SU-DHL-6 (cell line): ENCODE results near the gene RGL1.

Experiments used
- H2AFZ ChIP-seq: fragments of 200-600 bp; sonication (generic); 2 replicates; pipeline ENCODE4 v1.6.1; 2014; ENCODE audit warnings: low read depth, mild to moderate bottlenecking, moderate library complexity, mixed read lengths, antibody characterized with exemption, low read length; ENCODE audit not compliant: severe bottlenecking
- H3F3A ChIP-seq: fragments of 200-600 bp; shearing (Covaris generic); 2 replicates; pipeline ENCODE4 v1.6.0; 2016; ENCODE audit warnings: antibody characterized with exemption, mild to moderate bottlenecking; ENCODE audit not compliant: insufficient read depth
- H3K27ac ChIP-seq: fragments of 200-600 bp; sonication (generic); 2 replicates; pipeline ENCODE4 v1.5.1; 2016; ENCODE audit warnings: low read depth, mild to moderate bottlenecking, low read length, moderate library complexity, mixed read lengths
- H3K27me3 ChIP-seq: fragments of 200-600 bp; sonication (generic), shearing (Covaris generic); 2 replicates; pipeline ENCODE4 v1.6.0; 2014; ENCODE audit warnings: mild to moderate bottlenecking, low read length
- H3K36me3 ChIP-seq: fragments of 200-600 bp; sonication (generic); 2 replicates; pipeline ENCODE4 v1.6.1; 2014; ENCODE audit warnings: mild to moderate bottlenecking, low read length, mixed read lengths
- H3K4me2 ChIP-seq: fragments of 300-600, 200-600 bp; shearing (Covaris generic), sonication (generic); 2 replicates; pipeline ENCODE4 v1.6.0; 2014; ENCODE audit warnings: low read length, low read depth, mild to moderate bottlenecking; ENCODE audit not compliant: poor library complexity, severe bottlenecking
- H3K4me3 ChIP-seq: fragments of 200-600 bp; sonication (generic); 2 replicates; pipeline ENCODE4 v1.5.1; 2014; ENCODE audit warnings: antibody characterized with exemption, low read length, mild to moderate bottlenecking, mixed read lengths; ENCODE audit not compliant: insufficient read depth, poor library complexity, severe bottlenecking
- H3K79me2 ChIP-seq: fragments of 200-600 bp; sonication (generic); 2 replicates; pipeline ENCODE4 v1.6.1; 2014; ENCODE audit warnings: mild to moderate bottlenecking, low read length, moderate library complexity; ENCODE audit not compliant: insufficient read depth
- H3K9ac ChIP-seq: fragments of 200-600 bp; sonication (generic); 2 replicates; pipeline ENCODE4 v1.7.0; 2014; ENCODE audit warnings: mild to moderate bottlenecking, low read length
- H3K9me2 ChIP-seq: fragments of 200-600 bp; sonication (generic); replicated peaks from 2 replicates; pipeline ENCODE4 v1.6.1; 2014; ENCODE audit warnings: low read length; ENCODE audit not compliant: insufficient read depth
- H3K9me3 ChIP-seq: fragments of 200-600 bp; sonication (generic); 2 replicates; pipeline ENCODE4 v1.6.1; 2014; ENCODE audit warnings: low read length, mixed read lengths; ENCODE audit not compliant: insufficient read depth
- H4K20me1 ChIP-seq: fragments of 200-600 bp; sonication (generic); 2 replicates; pipeline ENCODE4 v1.6.1; 2014; ENCODE audit warnings: low read depth, mild to moderate bottlenecking, antibody characterized with exemption, low read length, moderate library complexity, mixed read lengths
- EZH2phosphoT487 ChIP-seq: fragments of 200-600 bp; sonication (generic), shearing (Covaris generic); conservative IDR thresholded peaks from 2 replicates; pipeline ENCODE4 v1.6.1; 2018; ENCODE audit warnings: mild to moderate bottlenecking, antibody characterized with exemption, low read length, moderate library complexity, mixed read lengths
- TF ChIP-seq, protein P1 (sequence below): fragments of 200-600 bp; sonication (generic); IDR thresholded peaks from one replicate; pipeline ENCODE4 v1.5.1; 2017; ENCODE audit warnings: antibody characterized with exemption, mild to moderate bottlenecking, low read length, moderate library complexity; ENCODE audit not compliant: insufficient read depth, poor library complexity, severe bottlenecking

RGL1 gene

DNA sequence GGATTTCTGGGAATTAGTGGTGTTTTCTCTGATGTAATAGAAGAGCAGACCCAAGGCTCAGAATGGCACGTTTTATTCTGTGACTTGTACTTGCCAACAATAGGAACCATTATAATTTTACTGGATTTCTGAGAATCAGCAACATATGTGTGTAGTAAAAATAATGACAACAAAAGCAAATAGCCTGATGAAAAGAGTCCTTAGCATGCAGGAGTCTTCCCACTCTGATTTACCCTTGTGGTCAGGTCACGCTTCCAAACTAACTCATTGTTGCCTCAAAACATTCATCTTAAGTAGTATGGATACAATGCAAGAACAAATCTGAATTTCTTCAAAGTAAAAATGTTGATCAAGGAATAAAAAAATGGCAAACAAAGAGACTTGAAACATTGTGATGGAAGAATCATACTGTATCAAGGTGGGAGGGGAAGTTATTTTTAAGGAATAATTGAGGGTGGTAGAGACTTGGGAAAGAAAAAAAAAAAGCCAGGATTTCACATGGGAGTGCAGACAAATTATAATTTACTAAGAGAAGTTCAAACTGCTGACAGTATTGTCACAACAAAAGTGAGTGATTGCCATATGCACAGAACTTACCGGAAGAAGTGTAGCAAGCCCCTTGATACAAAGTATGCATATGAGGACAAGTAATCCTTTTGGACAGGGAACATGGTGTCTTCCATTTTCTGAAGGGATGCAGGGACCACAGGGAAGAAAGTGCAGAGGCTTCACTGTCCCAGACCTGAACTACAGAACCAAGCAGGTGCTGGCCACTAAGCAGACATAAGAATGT is 31.2 kb upstream of the RGL1 start:
- TF ChIP-seq, protein P1, sequence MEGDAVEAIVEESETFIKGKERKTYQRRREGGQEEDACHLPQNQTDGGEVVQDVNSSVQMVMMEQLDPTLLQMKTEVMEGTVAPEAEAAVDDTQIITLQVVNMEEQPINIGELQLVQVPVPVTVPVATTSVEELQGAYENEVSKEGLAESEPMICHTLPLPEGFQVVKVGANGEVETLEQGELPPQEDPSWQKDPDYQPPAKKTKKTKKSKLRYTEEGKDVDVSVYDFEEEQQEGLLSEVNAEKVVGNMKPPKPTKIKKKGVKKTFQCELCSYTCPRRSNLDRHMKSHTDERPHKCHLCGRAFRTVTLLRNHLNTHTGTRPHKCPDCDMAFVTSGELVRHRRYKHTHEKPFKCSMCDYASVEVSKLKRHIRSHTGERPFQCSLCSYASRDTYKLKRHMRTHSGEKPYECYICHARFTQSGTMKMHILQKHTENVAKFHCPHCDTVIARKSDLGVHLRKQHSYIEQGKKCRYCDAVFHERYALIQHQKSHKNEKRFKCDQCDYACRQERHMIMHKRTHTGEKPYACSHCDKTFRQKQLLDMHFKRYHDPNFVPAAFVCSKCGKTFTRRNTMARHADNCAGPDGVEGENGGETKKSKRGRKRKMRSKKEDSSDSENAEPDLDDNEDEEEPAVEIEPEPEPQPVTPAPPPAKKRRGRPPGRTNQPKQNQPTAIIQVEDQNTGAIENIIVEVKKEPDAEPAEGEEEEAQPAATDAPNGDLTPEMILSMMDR = no peak
- no peak for TF ChIP-seq EZH2phosphoT487
- peaks cover 16% of the 10 kb centered on the region; the same call in 1 of the 2 replicates for H3K9me3 ChIP-seq
- H3K27ac ChIP-seq = no peak overlapping the region
- H3K9ac ChIP-seq = no peak overlapping the region
- H3K27me3 ChIP-seq = no peaks in the 10 kb centered on the region
- H3K4me3 ChIP-seq = no peak overlapping the region
- H3F3A ChIP-seq = no peaks in the 10 kb centered on the region
- no peaks in the 10 kb centered on the region for H3K36me3 ChIP-seq
- H2AFZ ChIP-seq = no peak overlapping the region
- H3K9me2 ChIP-seq = no peaks in the 10 kb centered on the region
- no peaks in the 10 kb centered on the region for H4K20me1 ChIP-seq
- no peak overlapping the region for H3K4me2 ChIP-seq
- H3K79me2 ChIP-seq = no peaks in the 10 kb centered on the region

DNA sequence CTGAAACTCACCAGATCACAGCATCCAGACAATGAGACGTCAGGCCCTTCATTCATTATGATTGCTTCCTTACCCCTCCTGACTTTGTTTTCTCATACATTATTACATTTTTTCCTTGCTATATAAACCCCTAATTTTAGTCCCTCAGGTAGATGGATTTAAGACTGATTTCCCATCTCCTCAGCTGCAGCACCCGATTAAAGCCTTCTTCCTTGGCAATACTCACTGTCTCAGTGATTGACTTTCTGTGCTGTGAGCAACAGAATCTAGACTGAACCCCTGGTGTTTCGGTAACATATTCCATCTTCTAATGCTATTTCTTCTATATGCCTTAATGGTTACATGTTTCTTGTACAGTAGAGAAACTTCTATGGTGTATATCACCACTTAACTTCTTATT is 30.0 kb upstream of the RGL1 start:
- Histone ChIP-seq H3K79me2 (no peaks in the 10 kb centered on the region), H2AFZ (no peak overlapping the region), H3K9ac (no peak overlapping the region)

DNA sequence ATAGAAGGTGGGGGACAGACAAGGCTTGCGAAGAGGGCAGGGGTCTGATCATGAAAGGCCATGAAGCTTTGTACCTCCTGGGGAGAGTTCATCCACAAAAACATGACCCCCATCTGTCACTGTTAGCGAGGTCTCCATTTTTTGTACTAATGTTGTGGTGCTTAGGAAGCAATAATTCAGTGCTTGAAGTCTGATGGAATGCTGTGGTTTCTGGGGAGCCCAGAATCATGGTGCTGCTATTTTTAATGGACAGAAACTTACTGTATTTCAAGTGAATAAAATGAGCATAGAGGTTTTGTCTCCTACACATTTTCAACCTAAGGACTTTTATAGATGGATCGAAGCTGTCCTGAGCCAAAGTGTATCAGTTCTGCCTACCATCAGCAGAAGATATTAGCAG is 28.2 kb upstream of the RGL1 start:
- Histone ChIP-seq H3K79me2 (no peaks in the 10 kb centered on the region), H3K27ac (no peak overlapping the region), H3K9me3 (peaks cover 8% of the 10 kb centered on the region; the same call in 1 of the 2 replicates), H3K36me3 (no peaks in the 10 kb centered on the region), H2AFZ (no peak overlapping the region), H4K20me1 (no peaks in the 10 kb centered on the region), H3F3A (no peaks in the 10 kb centered on the region), H3K4me2 (no peak overlapping the region), H3K9me2 (no peaks in the 10 kb centered on the region), H3K4me3 (no peak overlapping the region), H3K27me3 (no peaks in the 10 kb centered on the region), H3K9ac (no peak overlapping the region)
- TF ChIP-seq EZH2phosphoT487 = no peak
- TF ChIP-seq, protein P1 = no peak

More for the DNA sequence above, 30.0 kb upstream of the RGL1 start:
- no peaks in the 10 kb centered on the region for H3K36me3 ChIP-seq
- no peak overlapping the region for H3K4me2 ChIP-seq
- no peaks in the 10 kb centered on the region for H3K27me3 ChIP-seq
- H3F3A ChIP-seq = no peaks in the 10 kb centered on the region
- H3K4me3 ChIP-seq = no peak overlapping the region
- H3K9me2 ChIP-seq = no peaks in the 10 kb centered on the region
- TF ChIP-seq EZH2phosphoT487 = no peak
- TF ChIP-seq, protein P1 = no peak
- peaks cover 16% of the 10 kb centered on the region; the same call in 1 of the 2 replicates for H3K9me3 ChIP-seq
- H4K20me1 ChIP-seq = no peaks in the 10 kb centered on the region
- no peak overlapping the region for H3K27ac ChIP-seq
